ENCODE data around the gene ARHGAP27. TPM values are rescaled to one million over a fixed set of nuclear protein-coding genes. Genes with fewer than 3 reads are reported as not detected.

ARHGAP27 gene
- total RNA-seq, 3 donors from 2014 or later (not counting 1 experiment from before 2014, with no cell fraction given) = 125 to 141 (median 126) TPM

- Histone ChIP-seq H3K36me3 (ENCODE audit: control insufficient read depth, insufficient read depth, low read length) (no peaks in the 10 kb centered on the region), H3K27me3 (ENCODE audit: control insufficient read depth, insufficient read depth, low read length) (no peaks in the 10 kb centered on the region), H3K4me1 (ENCODE audit: control insufficient read depth, insufficient read depth, low read length) (peaks cover 4% of the 10 kb centered on the region), H3K4me3 (ENCODE audit: low read length) (no peak overlapping the region), H3K9me3 (ENCODE audit: control insufficient read depth, insufficient read depth, low read length) (no peaks in the 10 kb centered on the region), H3K27ac (ENCODE audit: low read length) (no peak overlapping the region)
- ATAC-seq (no peak), DNase-seq (no peak)
- TF ChIP-seq CTCF (IDR thresholded peaks at IDR 0.05) = no peak
- Mint-ChIP-seq H3K4me3 (no peak overlapping the region), H3K4me1 (peaks cover 0 to 6% of the 10 kb centered on the region in 2 donors), H3K36me3 (no peaks in the 10 kb centered on the region), H3K27me3 (ENCODE audit: low read depth in 2 of 2) (peaks cover 11 to 28% of the 10 kb centered on the region in 2 donors), H3K27ac (no peak overlapping the region), H3K9me3 (no peaks in the 10 kb centered on the region)
- 87% methylated on average over 6 of the region's 6 CpGs for WGBS (ENCODE audit: insufficient coverage)
- intact Hi-C loops (cut with micrococcal nuclease) = no loop called here
Observed at GRCh38 chr17:45366691-45367090, 66.0 kb downstream of the ARHGAP27 start.

- no peak overlapping the region for H3K27ac Mint-ChIP-seq
- Histone ChIP-seq H3K4me1 (ENCODE audit: control insufficient read depth, insufficient read depth, low read length) (no peaks in the 10 kb centered on the region), H3K4me3 (ENCODE audit: low read length) (no peak overlapping the region), H3K27me3 (ENCODE audit: control insufficient read depth, insufficient read depth, low read length) (no peaks in the 10 kb centered on the region), H3K27ac (ENCODE audit: low read length) (no peak overlapping the region), H3K9me3 (ENCODE audit: control insufficient read depth, insufficient read depth, low read length) (no peaks in the 10 kb centered on the region), H3K36me3 (ENCODE audit: control insufficient read depth, insufficient read depth, low read length) (no peaks in the 10 kb centered on the region)
- ATAC-seq = no peak
- WGBS (ENCODE audit: insufficient coverage) = 95% methylated on average over 3 of the region's 3 CpGs
- TF ChIP-seq CTCF (IDR thresholded peaks at IDR 0.05) = no peak
- H3K27me3 Mint-ChIP-seq (ENCODE audit: low read depth in 2 of 2) = peaks cover 5 to 27% of the 10 kb centered on the region in 2 donors
- H3K4me3 Mint-ChIP-seq = no peak overlapping the region
- H3K4me1 Mint-ChIP-seq = peaks cover 0 to 2% of the 10 kb centered on the region in 2 donors
- no peak for DNase-seq
- H3K36me3 Mint-ChIP-seq = no peaks in the 10 kb centered on the region
- H3K9me3 Mint-ChIP-seq = no peaks in the 10 kb centered on the region
- intact Hi-C loops (cut with micrococcal nuclease) = no loop called here
Observed at GRCh38 chr17:45366049-45366448, 66.6 kb downstream of the ARHGAP27 start.

- ATAC-seq (no peak), DNase-seq (no peak)
- H3K27me3 ChIP-seq (ENCODE audit: control insufficient read depth, insufficient read depth, low read length) = no peaks in the 10 kb centered on the region
- no peak overlapping the region for H3K4me3 ChIP-seq (ENCODE audit: low read length)
- Mint-ChIP-seq H3K36me3 (no peaks in the 10 kb centered on the region), H3K27me3 (ENCODE audit: low read depth in 2 of 2) (peaks cover 0 to 22% of the 10 kb centered on the region in 2 donors), H3K4me1 (no peaks in the 10 kb centered on the region), H3K9me3 (no peaks in the 10 kb centered on the region), H3K27ac (no peak overlapping the region), H3K4me3 (no peak overlapping the region)
- H3K4me1 ChIP-seq (ENCODE audit: control insufficient read depth, insufficient read depth, low read length) = no peaks in the 10 kb centered on the region
- intact Hi-C loops (cut with micrococcal nuclease) = no loop called here
- H3K27ac ChIP-seq (ENCODE audit: low read length) = no peak overlapping the region
- H3K9me3 ChIP-seq (ENCODE audit: control insufficient read depth, insufficient read depth, low read length) = no peaks in the 10 kb centered on the region
- no peak for TF ChIP-seq CTCF (IDR thresholded peaks at IDR 0.05)
- 77% methylated on average over 17 of the region's 17 CpGs for WGBS (ENCODE audit: insufficient coverage)
- no peaks in the 10 kb centered on the region for H3K36me3 ChIP-seq (ENCODE audit: control insufficient read depth, insufficient read depth, low read length)
Observed at GRCh38 chr17:45364531-45365390, 67.9 kb downstream of the ARHGAP27 start.

All from natural killer cell (primary cell).